SU-DHL-6 (cell line): Measurements from ENCODE around the gene MASP1.

Source experiments
- EZH2phosphoT487 ChIP-seq: fragments of 200-600 bp; sonication (generic), shearing (Covaris generic); conservative IDR thresholded peaks from 2 replicates; pipeline ENCODE4 v1.6.1; 2018; ENCODE audit warnings: mild to moderate bottlenecking, antibody characterized with exemption, low read length, moderate library complexity, mixed read lengths
- TF ChIP-seq, protein P1 (sequence below): fragments of 200-600 bp; sonication (generic); IDR thresholded peaks from one replicate; pipeline ENCODE4 v1.5.1; 2017; ENCODE audit warnings: antibody characterized with exemption, mild to moderate bottlenecking, low read length, moderate library complexity; ENCODE audit not compliant: insufficient read depth, poor library complexity, severe bottlenecking

DNA sequence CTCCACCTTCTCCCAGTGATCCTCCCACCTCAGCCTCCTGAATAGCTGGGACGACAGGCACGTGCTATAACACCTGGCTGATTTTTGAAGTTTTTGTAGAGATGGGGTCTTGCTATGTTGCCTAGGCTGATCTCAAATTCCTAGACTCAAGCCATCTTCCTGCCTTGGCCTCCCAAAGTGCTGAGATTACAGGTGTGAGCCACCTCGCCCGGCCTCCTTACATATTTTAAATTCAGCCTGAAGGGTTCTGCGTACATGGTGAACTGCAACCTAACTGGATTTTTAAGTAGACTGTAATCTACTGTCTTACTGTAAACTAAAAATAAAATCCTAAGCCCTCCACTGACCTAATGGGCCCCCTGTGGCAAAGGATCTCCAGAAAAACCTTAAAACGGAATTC, 34.1 kb downstream of the MASP1 start:
- TF ChIP-seq, protein P1, sequence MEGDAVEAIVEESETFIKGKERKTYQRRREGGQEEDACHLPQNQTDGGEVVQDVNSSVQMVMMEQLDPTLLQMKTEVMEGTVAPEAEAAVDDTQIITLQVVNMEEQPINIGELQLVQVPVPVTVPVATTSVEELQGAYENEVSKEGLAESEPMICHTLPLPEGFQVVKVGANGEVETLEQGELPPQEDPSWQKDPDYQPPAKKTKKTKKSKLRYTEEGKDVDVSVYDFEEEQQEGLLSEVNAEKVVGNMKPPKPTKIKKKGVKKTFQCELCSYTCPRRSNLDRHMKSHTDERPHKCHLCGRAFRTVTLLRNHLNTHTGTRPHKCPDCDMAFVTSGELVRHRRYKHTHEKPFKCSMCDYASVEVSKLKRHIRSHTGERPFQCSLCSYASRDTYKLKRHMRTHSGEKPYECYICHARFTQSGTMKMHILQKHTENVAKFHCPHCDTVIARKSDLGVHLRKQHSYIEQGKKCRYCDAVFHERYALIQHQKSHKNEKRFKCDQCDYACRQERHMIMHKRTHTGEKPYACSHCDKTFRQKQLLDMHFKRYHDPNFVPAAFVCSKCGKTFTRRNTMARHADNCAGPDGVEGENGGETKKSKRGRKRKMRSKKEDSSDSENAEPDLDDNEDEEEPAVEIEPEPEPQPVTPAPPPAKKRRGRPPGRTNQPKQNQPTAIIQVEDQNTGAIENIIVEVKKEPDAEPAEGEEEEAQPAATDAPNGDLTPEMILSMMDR: no peak
- TF ChIP-seq EZH2phosphoT487: no peak
